GM19351 (cell line): ENCODE measurements around the gene KANSL1.

Source experiments
- ATAC-seq: cut with Tn5 transposase; IDR thresholded peaks from one replicate; pipeline ENCODE4 v1.9.1; 2021; ENCODE audit warnings: mild to moderate bottlenecking, moderate library complexity; ENCODE audit not compliant: unreplicated experiment

Gene KANSL1

GRCh38 chr17:46141645-46142044, 51.6 kb downstream of the KANSL1 start:
- no peak for ATAC-seq

GRCh38 chr17:46140645-46141197, 52.5 kb downstream of the KANSL1 start:
- ATAC-seq = no peak

GRCh38 chr17:46139432-46140210, 53.6 kb downstream of the KANSL1 start:
- ATAC-seq = no peak

- ATAC-seq = no peak
Measured at GRCh38 chr17:46138473-46138872, 54.8 kb downstream of the KANSL1 start.

- ATAC-seq = no peak
Measured at GRCh38 chr17:46136820-46137219, 56.4 kb downstream of the KANSL1 start.

- ATAC-seq = no peak
Measured at GRCh38 chr17:46135879-46136563, 57.2 kb downstream of the KANSL1 start.

- ATAC-seq = no peak
Measured at GRCh38 chr17:46135126-46135812, 58.0 kb downstream of the KANSL1 start.

- ATAC-seq = no peak
Measured at GRCh38 chr17:46129302-46129701, 63.9 kb downstream of the KANSL1 start.

GRCh38 chr17:46128453-46128852, 64.8 kb downstream of the KANSL1 start:
- ATAC-seq = no peak

- no peak for ATAC-seq
Measured at GRCh38 chr17:46127524-46127923, 65.7 kb downstream of the KANSL1 start.

GRCh38 chr17:46126840-46127239, 66.4 kb downstream of the KANSL1 start:
- ATAC-seq = no peak

GRCh38 chr17:46125831-46126230, 67.4 kb downstream of the KANSL1 start:
- no peak for ATAC-seq

GRCh38 chr17:46124695-46125592, 68.3 kb downstream of the KANSL1 start:
- no peak for ATAC-seq

- no peak for ATAC-seq
Measured at GRCh38 chr17:46123607-46124006, 69.6 kb downstream of the KANSL1 start.

- ATAC-seq = no peak
Measured at GRCh38 chr17:46122486-46122871, 70.8 kb downstream of the KANSL1 start.

GRCh38 chr17:46121841-46122485, 71.3 kb downstream of the KANSL1 start:
- ATAC-seq = no peak

GRCh38 chr17:46121165-46121764, 72.0 kb downstream of the KANSL1 start:
- no peak for ATAC-seq

- no peak for ATAC-seq
Measured at GRCh38 chr17:46120537-46120936, 72.7 kb downstream of the KANSL1 start.

- ATAC-seq = no peak
Measured at GRCh38 chr17:46120078-46120477, 73.2 kb downstream of the KANSL1 start.

- no peak for ATAC-seq
Measured at GRCh38 chr17:46118964-46119363, 74.3 kb downstream of the KANSL1 start.
